ENCODE results near the gene SLC27A5.
"Not testable (repeated sequence)": the region's sequence is repeated elsewhere in the genome, so short reads cannot be mapped to it uniquely, and the experiment has no call there.

Gene SLC27A5

GRCh38 chr19:58549664-58550361 lies 38.0 kb upstream of the SLC27A5 start:
- DNase-seq: no peak

DNA sequence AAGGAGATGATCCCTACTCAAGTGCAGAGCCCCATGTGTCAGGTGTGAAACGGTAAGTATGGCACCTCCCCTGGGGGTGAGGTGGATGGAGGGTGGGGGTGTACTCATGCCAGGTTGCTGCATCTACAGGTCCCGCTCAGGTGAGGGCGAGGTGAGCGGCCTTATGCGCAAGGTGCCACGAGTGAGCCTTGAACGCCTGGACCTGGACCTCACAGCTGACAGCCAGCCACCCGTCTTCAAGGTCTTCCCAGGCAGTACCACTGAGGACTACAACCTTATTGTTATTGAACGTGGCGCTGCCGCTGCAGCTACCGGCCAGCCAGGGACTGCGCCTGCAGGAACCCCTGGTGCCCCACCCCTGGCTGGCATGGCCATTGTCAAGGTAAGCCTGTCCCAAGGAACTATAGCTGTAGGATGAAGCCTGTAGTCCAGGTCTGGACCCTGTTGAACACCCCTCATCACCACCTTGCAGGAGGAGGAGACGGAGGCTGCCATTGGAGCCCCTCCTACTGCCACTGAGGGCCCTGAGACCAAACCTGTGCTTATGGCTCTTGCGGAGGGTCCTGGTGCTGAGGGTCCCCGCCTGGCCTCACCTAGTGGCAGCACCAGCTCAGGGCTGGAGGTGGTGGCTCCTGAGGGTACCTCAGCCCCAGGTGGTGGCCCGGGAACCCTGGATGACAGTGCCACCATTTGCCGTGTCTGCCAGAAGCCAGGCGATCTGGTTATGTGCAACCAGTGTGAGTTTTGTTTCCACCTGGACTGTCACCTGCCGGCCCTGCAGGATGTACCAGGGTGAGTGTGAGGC lies 37.3 kb upstream of the SLC27A5 start:
- DNase-seq: no peak

DNA sequence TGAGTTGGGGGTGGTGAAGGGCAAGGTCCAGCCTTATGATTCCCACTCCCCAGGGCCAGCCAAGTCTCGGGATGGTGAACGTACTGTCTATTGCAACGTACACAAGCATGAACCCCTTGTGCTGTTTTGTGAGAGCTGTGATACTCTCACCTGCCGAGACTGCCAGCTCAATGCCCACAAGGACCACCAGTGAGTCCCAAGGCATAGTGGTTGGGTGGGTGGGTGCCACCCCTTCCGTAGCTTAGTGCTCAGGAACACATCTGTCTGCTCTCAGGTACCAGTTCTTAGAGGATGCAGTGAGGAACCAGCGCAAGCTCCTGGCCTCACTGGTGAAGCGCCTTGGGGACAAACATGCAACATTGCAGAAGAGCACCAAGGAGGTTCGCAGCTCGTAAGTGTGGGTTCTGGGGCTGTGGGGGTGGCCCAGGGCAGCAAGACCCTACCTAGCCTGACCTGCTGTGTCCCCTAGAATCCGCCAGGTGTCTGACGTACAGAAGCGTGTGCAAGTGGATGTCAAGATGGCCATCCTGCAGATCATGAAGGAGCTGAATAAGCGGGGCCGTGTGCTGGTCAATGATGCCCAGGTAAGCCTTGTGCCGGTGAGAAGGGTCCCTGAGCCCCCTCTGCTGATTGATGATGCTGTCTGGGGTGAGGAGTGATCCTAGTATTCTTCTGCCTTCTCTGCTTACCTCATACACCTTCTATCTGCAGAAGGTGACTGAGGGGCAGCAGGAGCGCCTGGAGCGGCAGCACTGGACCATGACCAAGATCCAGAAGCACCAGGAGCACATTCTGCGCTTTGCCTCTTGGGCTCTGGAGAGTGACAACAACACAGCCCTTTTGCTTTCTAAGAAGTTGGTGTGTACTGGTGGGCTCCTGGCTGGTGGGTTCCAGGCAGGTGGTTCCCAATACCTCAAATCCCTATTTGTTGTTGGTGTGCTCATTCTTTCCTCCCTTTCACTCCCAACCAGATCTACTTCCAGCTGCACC lies 35.8 kb upstream of the SLC27A5 start:
- DNase-seq: no peak

DNA sequence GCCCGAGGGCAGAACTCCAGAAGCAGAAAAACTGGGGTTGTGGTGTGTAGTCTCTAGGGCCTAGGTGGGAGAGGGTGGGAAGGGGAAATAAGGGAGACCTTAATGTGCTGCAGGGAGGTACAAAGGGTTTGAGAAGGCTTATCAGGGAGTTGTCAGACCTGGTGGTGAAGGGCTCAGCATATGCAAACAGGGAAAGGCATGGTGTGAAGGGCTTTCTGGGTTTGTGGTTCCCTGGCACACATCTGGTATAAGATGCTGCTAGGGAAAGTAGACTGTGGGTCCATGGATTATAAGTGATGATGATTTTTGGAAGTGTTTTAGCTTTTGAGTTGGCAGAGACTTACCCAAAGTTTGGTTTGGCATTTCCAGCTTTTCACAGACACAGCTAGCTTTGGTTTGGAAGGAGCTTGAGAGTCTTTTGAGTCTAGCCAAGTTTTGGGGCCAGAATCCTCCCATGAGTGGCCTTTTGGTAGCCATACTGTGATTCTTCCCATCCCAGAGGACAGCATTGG lies 34.3 kb upstream of the SLC27A5 start:
- no peak for DNase-seq

- no peak for DNase-seq
Observed at GRCh38 chr19:58545286-58546018, 33.7 kb upstream of the SLC27A5 start.

GRCh38 chr19:58544591-58545285 lies 32.9 kb upstream of the SLC27A5 start:
- DNase-seq: no peak

- DNase-seq: no peak
Observed at GRCh38 chr19:58543826-58544590, 32.2 kb upstream of the SLC27A5 start, which contains the start of gene TRIM28. Gene TRIM28 (plus strand): TSS chr19:58544064. CDS start chr19:58544758, 694 bp downstream.

DNA sequence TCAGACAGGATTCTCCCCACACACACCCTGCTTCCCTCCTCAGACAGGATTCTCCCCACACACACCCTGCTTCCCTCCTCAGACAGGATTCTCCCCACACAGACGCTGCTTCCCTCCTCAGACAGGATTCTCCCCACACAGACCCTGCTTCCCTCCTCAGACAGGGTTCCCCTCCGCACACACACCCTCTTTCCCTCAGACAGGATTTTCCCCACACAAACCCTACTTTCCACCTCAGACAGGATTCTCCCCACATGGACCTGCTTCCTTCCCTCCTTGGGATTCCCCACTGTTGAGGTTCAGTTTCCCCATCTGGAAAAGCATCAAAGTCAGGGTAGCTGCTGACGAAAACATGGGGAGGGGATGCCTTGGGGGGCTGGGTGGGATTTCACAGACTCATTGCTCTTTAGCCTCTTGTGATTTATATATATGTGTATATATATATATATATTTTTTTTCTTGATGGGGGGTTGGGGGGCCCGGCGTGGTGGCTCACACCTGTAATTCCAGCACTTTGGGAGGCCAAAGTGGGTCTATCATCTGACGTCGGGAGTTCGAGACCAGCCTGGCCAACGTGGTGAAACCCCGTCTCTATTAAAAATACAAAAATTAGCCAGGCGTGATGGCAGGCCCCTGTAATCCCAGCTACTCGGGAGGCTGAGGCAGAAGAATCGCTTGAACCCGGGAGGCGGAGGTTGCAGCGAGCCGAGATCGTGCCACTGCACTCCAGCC lies 31.0 kb upstream of the SLC27A5 start:
- DNase-seq: not testable (repeated sequence)

DNA sequence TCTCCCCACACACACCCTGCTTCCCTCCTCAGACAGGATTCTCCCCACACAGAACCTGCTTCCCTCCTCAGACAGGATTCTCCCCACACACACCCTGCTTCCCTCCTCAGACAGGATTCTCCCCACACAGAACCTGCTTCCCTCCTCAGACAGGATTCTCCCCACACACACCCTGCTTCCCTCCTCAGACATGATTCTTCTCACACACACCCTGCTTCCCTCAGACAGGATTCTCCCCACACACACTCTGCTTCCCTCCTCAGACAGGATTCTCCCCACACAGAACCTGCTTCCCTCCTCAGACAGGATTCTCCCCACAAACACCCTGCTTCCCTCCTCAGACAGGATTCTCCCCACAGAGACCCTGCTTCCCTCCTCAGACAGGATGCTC lies 27.4 kb upstream of the SLC27A5 start:
- not testable (repeated sequence) for DNase-seq

GRCh38 chr19:58538257-58539168 lies 26.7 kb upstream of the SLC27A5 start:
- no peak for DNase-seq

- peak; percentile 18 for DNase-seq
Observed at GRCh38 chr19:58536852-58537798, 25.3 kb upstream of the SLC27A5 start.

- no peak for DNase-seq
Observed at GRCh38 chr19:58535857-58536256, 24.1 kb upstream of the SLC27A5 start.

GRCh38 chr19:58531034-58531840 lies 19.4 kb upstream of the SLC27A5 start:
- no peak for DNase-seq

- no peak for DNase-seq
Observed at GRCh38 chr19:58529405-58529804, 17.6 kb upstream of the SLC27A5 start.

DNA sequence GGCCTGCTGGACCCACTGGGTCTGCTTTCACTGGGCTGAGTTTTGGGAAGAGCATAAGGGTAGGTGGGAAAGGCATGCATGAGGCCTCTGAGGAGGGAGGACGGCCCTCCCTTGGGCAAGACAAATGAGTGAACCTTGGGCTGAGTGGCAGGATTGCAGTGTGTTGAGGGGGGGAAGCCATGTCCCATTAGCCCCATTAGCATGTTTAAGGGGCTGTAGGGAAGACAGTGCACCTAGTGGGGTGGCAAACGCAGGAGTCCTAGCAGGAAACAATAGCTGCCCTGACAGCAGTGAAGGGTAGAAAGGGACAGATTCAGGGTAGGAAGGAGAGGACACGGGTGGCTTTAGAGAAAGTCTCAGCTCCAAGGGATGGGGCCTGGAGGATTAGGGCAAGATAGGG lies 10.9 kb upstream of the SLC27A5 start:
- no peak for DNase-seq

DNA sequence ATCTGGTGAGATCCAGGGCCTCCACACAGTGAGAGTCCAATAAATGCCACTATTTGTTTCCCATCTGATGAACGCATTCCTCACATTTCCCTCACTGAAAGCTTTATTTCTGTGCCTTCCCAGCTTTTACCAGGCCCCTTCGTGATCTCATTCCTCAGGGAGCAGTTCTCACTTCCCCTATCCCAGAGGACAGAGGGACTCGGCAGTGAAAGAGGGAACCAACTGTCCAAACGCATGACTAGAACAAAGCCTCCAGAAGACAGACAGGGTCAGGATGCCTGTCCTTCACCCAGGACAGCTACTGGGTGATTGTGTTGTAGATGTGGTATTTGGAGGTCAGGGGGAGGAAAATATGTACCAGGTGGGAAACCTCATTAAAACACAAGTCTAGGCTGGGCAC lies 9.9 kb upstream of the SLC27A5 start:
- no peak for DNase-seq

GRCh38 chr19:58520257-58520599 lies 8.4 kb upstream of the SLC27A5 start:
- DNase-seq: no peak
